ENCODE results near the gene SDK1. TPM values are rescaled to one million over a fixed set of nuclear protein-coding genes. Genes with fewer than 3 reads are reported as not detected.

The SDK1 gene
- total RNA-seq, 1 donor from 2014 or later, result 37.6 TPM

DNA sequence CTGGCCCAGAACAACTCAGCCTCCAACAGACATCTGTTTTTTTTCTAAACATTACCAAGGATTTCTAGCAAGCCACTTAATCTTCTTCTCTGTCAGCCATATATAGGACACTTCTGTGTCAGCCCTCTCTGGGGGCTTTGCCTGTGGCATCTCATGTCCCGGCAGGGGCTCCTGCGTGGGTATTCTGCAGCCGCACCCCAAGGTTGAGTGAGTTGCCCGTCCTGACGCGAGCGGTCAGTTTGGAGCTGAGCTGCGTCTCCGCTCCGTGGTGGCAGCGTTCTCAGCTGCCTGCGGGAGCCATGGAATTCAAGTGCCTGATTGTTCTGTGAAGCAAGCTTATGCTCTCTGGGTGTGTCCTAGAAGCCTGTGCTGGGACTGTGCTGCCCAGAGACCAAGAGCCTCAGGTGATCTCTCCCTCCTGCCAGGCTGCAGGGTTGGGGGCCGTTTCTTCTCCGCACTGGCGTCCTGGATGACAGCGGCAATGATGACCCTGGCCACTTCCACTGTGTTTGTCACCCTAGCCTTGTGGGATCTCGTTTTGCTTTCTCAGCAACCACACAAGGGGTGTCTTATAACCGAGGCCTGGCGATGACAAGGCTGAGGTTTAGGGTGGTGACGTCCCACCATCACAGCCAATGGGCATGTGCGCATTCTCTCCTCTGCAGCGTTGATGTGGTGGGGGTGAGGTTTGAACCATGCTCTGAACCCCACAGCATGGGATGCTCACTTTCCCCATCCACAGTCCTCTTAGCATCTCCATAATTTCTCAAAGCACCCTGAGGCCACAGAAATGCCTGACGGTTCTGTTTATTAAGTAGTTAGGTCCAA, 768.4 kb downstream of the SDK1 start:
- TF ChIP-seq CTCF (IDR thresholded peaks at IDR 0.05; ENCODE audit: unreplicated experiment), result no peak
- DNase-seq (ENCODE audit: low spot score, unreplicated experiment), result no peak
- Mint-ChIP-seq H3K4me1 (ENCODE audit: low read depth) (peaks cover 7% of the 10 kb centered on the region), H3K36me3 (ENCODE audit: insufficient read depth) (peaks cover 8% of the 10 kb centered on the region), H3K9me3 (ENCODE audit: low read depth) (no peaks in the 10 kb centered on the region), H3K4me3 (ENCODE audit: low read depth) (no peak overlapping the region), H3K27me3 (no peaks in the 10 kb centered on the region), H3K27ac (no peak overlapping the region)

DNA sequence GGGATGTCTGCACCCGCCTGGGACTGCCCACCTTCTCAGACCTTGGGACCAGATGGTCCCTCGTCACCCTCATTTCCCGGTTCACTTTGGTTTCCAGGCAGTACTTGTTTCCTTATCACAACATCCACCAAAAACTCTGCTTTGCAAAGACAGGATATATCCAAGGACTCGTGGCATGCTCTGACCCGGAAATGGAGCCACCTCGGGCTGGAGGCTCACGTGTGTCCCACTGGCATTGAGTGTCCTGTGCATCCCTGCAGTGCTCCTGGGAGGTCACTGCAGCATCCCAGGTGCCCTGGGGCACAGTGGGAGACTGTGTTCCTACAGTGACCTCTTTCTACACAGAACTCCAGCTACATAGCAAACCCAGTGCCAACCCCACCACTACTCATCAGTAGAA, 769.2 kb downstream of the SDK1 start:
- no peak for TF ChIP-seq CTCF (IDR thresholded peaks at IDR 0.05; ENCODE audit: unreplicated experiment)
- H3K9me3 Mint-ChIP-seq (ENCODE audit: low read depth), result no peaks in the 10 kb centered on the region
- DNase-seq (ENCODE audit: low spot score, unreplicated experiment), result no peak
- H3K4me1 Mint-ChIP-seq (ENCODE audit: low read depth), result peaks cover 7% of the 10 kb centered on the region
- peaks cover 8% of the 10 kb centered on the region for H3K36me3 Mint-ChIP-seq (ENCODE audit: insufficient read depth)
- no peaks in the 10 kb centered on the region for H3K27me3 Mint-ChIP-seq
- peak overlapping the region; percentile 19 for H3K27ac Mint-ChIP-seq
- H3K4me3 Mint-ChIP-seq (ENCODE audit: low read depth), result no peak overlapping the region

GRCh38 chr7:4071370-4072058, 770.5 kb downstream of the SDK1 start:
- H3K9me3 Mint-ChIP-seq (ENCODE audit: low read depth), result no peaks in the 10 kb centered on the region
- H3K27ac Mint-ChIP-seq, result peak overlapping the region; percentile 93
- no peaks in the 10 kb centered on the region for H3K27me3 Mint-ChIP-seq
- H3K36me3 Mint-ChIP-seq (ENCODE audit: insufficient read depth), result peaks cover 8% of the 10 kb centered on the region
- no peak for TF ChIP-seq CTCF (IDR thresholded peaks at IDR 0.05; ENCODE audit: unreplicated experiment)
- no peak overlapping the region for H3K4me3 Mint-ChIP-seq (ENCODE audit: low read depth)
- peaks cover 7% of the 10 kb centered on the region for H3K4me1 Mint-ChIP-seq (ENCODE audit: low read depth)
- DNase-seq (ENCODE audit: low spot score, unreplicated experiment), result no peak

- no peak for DNase-seq (ENCODE audit: low spot score, unreplicated experiment)
- Mint-ChIP-seq H3K4me3 (ENCODE audit: low read depth) (no peak overlapping the region), H3K9me3 (ENCODE audit: low read depth) (peaks cover 1% of the 10 kb centered on the region), H3K27ac (peak overlapping the region; percentile 65), H3K4me1 (ENCODE audit: low read depth) (peaks cover 7% of the 10 kb centered on the region), H3K36me3 (ENCODE audit: insufficient read depth) (peaks cover 15% of the 10 kb centered on the region), H3K27me3 (no peaks in the 10 kb centered on the region)
- no peak for TF ChIP-seq CTCF (IDR thresholded peaks at IDR 0.05; ENCODE audit: unreplicated experiment)
Observed at GRCh38 chr7:4072161-4072925, 771.3 kb downstream of the SDK1 start.

- H3K4me3 Mint-ChIP-seq (ENCODE audit: low read depth), result no peak overlapping the region
- TF ChIP-seq CTCF (IDR thresholded peaks at IDR 0.05; ENCODE audit: unreplicated experiment), result no peak
- no peak overlapping the region for H3K27ac Mint-ChIP-seq
- H3K27me3 Mint-ChIP-seq, result no peaks in the 10 kb centered on the region
- peaks cover 7% of the 10 kb centered on the region for H3K4me1 Mint-ChIP-seq (ENCODE audit: low read depth)
- H3K36me3 Mint-ChIP-seq (ENCODE audit: insufficient read depth), result peaks cover 20% of the 10 kb centered on the region
- no peak for DNase-seq (ENCODE audit: low spot score, unreplicated experiment)
- H3K9me3 Mint-ChIP-seq (ENCODE audit: low read depth), result peaks cover 2% of the 10 kb centered on the region
Observed at GRCh38 chr7:4073052-4073451, 772.0 kb downstream of the SDK1 start.
